CD8-positive, alpha-beta memory T cell (primary cell): Measurements from ENCODE around the gene CCDC92. TPM values are rescaled to one million over a fixed set of nuclear protein-coding genes. Genes with fewer than 3 reads are reported as not detected.

Experiments used
- CTCF ChIA-PET: fragments of 350-600 bp; sonication (Branson Sonifier 250); formaldehyde crosslinking; loops from one replicate; lab custom pipeline; 2021; ENCODE audit warnings: antibody characterized with exemption; lab: Charles Lee
- POLR2A ChIA-PET: fragments of 350-600 bp; sonication (Branson Sonifier 250); formaldehyde crosslinking; loops from one replicate; lab custom pipeline; 2021; ENCODE audit warnings: antibody characterized with exemption; lab: Charles Lee
- DNase-seq, 5 donors: peaks; one replicate each; pipeline versions ENCODE4 v3.0.0 to v3.0.0-alpha.2; 2020 to 2022; ENCODE audit warnings: mixed read lengths in 1 of 5
- H3K27ac ChIP-seq: one replicate; pipeline ENCODE4 v1.7.0; 2013; ENCODE audit warnings: low read depth, mild to moderate bottlenecking, low read length, moderate library complexity
- H3K27me3 ChIP-seq: 2 replicates; pipeline ENCODE4 v1.7.0; 2013; ENCODE audit warnings: low read length, mild to moderate bottlenecking; ENCODE audit not compliant: insufficient read depth, poor library complexity, severe bottlenecking
- H3K36me3 ChIP-seq: 2 replicates; pipeline ENCODE4 v1.7.0; 2013; ENCODE audit warnings: mild to moderate bottlenecking, low read length, moderate library complexity; ENCODE audit not compliant: insufficient read depth
- H3K4me1 ChIP-seq: 2 replicates; pipeline ENCODE4 v1.7.0; 2013; ENCODE audit warnings: mild to moderate bottlenecking, low read length, moderate library complexity; ENCODE audit not compliant: insufficient read depth
- H3K4me3 ChIP-seq: 2 replicates; pipeline ENCODE4 v1.7.0; 2013; ENCODE audit warnings: mild to moderate bottlenecking, low read length
- H3K9me3 ChIP-seq: 2 replicates; pipeline ENCODE4 v1.7.0; 2013; ENCODE audit warnings: mild to moderate bottlenecking, low read length
- H3K27ac Mint-ChIP-seq, 8 donors: one replicate each; pipeline ENCODE4 v1.8.0; 2020 to 2021; ENCODE audit warnings: mixed read lengths in 8 of 8, mild to moderate bottlenecking in 6 of 8, inconsistent platforms in 3 of 8, moderate library complexity in 3 of 8
- H3K27me3 Mint-ChIP-seq, 2 donors: one replicate each; pipeline ENCODE4 v1.8.0; 2020 to 2021; ENCODE audit warnings: mixed read lengths in 2 of 2, mild to moderate bottlenecking in 1 of 2, moderate library complexity in 1 of 2
- H3K36me3 Mint-ChIP-seq, 3 donors: one replicate each; pipeline ENCODE4 v1.8.0; 2020 to 2021; ENCODE audit warnings: mixed read lengths in 3 of 3, inconsistent platforms in 1 of 3, mild to moderate bottlenecking in 1 of 3
- H3K4me1 Mint-ChIP-seq, 3 donors: one replicate each; pipeline ENCODE4 v1.8.0; 2020 to 2021; ENCODE audit warnings: mixed read lengths in 3 of 3, inconsistent platforms in 1 of 3, mild to moderate bottlenecking in 1 of 3
- H3K4me3 Mint-ChIP-seq, 7 donors: one replicate each; pipeline ENCODE4 v1.8.0; 2020 to 2021; ENCODE audit warnings: mixed read lengths in 7 of 7, mild to moderate bottlenecking in 6 of 7, moderate library complexity in 4 of 7, inconsistent platforms in 2 of 7
- H3K9me3 Mint-ChIP-seq, 5 donors: one replicate each; pipeline ENCODE4 v1.8.0; 2020 to 2022; ENCODE audit warnings: mixed read lengths in 5 of 5, mild to moderate bottlenecking in 3 of 5, moderate library complexity in 2 of 5, inconsistent platforms in 1 of 5
- polyA plus RNA-seq: library from polyadenylated mRNA; unstranded; fragments of 300-500 nt; fragmentation: Illumina TruSeq; gene quantifications from one replicate; pipeline ENCODE4 v1.2.3, GENCODE V29; 2021
- total RNA-seq, 2 experiments: library from RNA; stranded (reverse); gene quantifications; one replicate each; pipeline ENCODE4 v1.2.3, GENCODE V29; 2021

Gene CCDC92
- total and polyA plus RNA-seq, 3 experiments from 2014 or later: 10.2 to 48.9 (median 12.9) TPM

DNA sequence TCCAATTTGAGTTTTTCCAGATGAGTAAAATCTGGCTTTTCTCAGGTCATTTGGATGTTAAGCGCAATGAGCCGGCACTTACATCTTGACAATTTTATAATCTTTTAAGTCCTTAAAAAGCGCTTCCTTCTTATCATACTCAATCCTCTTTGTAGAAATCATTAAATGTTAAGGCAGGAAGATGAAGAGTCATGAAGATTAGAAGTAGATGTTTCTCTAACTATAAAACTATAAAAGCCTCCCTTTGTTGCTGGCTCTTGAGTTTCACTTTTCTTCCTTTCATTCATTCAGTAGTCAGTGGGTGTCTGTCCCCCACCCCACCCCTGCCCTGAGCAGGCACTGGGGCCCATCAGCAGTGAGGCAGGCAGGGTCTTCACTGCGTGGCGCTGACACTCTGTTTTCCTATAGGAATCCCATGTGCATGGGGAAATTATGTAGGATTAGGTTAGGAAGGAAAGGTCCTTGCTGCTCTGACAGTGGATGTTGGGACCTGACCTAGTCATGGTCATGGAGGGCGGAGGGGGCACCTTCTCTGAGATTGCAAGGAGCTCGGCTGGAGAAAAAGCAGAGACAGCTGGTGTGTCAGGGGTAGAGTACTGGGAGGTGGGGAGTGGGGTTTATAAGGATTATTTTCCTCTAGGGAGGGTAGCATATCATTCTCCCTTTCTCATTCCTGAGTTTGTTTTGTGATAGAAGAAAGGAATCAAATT is 65.8 kb downstream of the CCDC92 start:
- H3K36me3 ChIP-seq: no peaks in the 10 kb centered on the region
- CTCF ChIA-PET: interaction anchor here (1.3 to 5.3 kb wide), 5 partner anchors 17 to 88 kb away, joined by 3 to 88 read pairs (median 7); no protein-coding TSS in a partner anchor
- H3K4me3 ChIP-seq: no peak overlapping the region
- H3K27ac Mint-ChIP-seq: peak overlapping the region in 2 of 8 donors; percentile 44 to 73
- H3K4me1 ChIP-seq: no peaks in the 10 kb centered on the region
- no peak overlapping the region for H3K27ac ChIP-seq
- DNase-seq: no peak
- no peak overlapping the region for H3K4me3 Mint-ChIP-seq
- H3K27me3 ChIP-seq: no peaks in the 10 kb centered on the region
- no peaks in the 10 kb centered on the region for H3K9me3 ChIP-seq
- no peaks in the 10 kb centered on the region for H3K36me3 Mint-ChIP-seq
- H3K27me3 Mint-ChIP-seq: peaks cover 3 to 21% of the 10 kb centered on the region in 2 donors
- POLR2A ChIA-PET: no interaction called here
- H3K4me1 Mint-ChIP-seq: peaks cover 11 to 16% (median 11%) of the 10 kb centered on the region in 3 donors
- H3K9me3 Mint-ChIP-seq: no peaks in the 10 kb centered on the region

- Mint-ChIP-seq H3K9me3 (no peaks in the 10 kb centered on the region), H3K4me1 (peaks cover 4 to 9% (median 7%) of the 10 kb centered on the region in 3 donors), H3K36me3 (no peaks in the 10 kb centered on the region), H3K4me3 (no peak overlapping the region), H3K27me3 (peaks cover 3 to 31% of the 10 kb centered on the region in 2 donors), H3K27ac (peak overlapping the region in 2 of 8 donors; percentile 3 to 4)
- H3K4me3 ChIP-seq: no peak overlapping the region
- DNase-seq: peak; percentile 44 to 71 (median 54)
- no peaks in the 10 kb centered on the region for H3K36me3 ChIP-seq
- ChIA-PET POLR2A (no interaction called here), CTCF (interaction anchor here (0.8 to 5.3 kb wide), 13 partner anchors 10 to 856 kb away, joined by 3 to 88 read pairs (median 5); no protein-coding TSS in a partner anchor)
- H3K27ac ChIP-seq: no peak overlapping the region
- no peaks in the 10 kb centered on the region for H3K4me1 ChIP-seq
- H3K27me3 ChIP-seq: no peaks in the 10 kb centered on the region
- no peaks in the 10 kb centered on the region for H3K9me3 ChIP-seq
Observed at GRCh38 chr12:123905319-123905925, 67.2 kb downstream of the CCDC92 start.

GRCh38 chr12:123903301-123904065 is 69.1 kb downstream of the CCDC92 start:
- no peaks in the 10 kb centered on the region for H3K27me3 ChIP-seq
- no peaks in the 10 kb centered on the region for H3K9me3 ChIP-seq
- H3K36me3 Mint-ChIP-seq: no peaks in the 10 kb centered on the region
- no peaks in the 10 kb centered on the region for H3K4me1 ChIP-seq
- peaks cover 4 to 39% of the 10 kb centered on the region in 2 donors for H3K27me3 Mint-ChIP-seq
- no peak overlapping the region for H3K27ac ChIP-seq
- DNase-seq: no peak
- no peak overlapping the region for H3K27ac Mint-ChIP-seq
- no peaks in the 10 kb centered on the region for H3K9me3 Mint-ChIP-seq
- H3K4me3 Mint-ChIP-seq: no peak overlapping the region
- H3K4me1 Mint-ChIP-seq: peaks cover 3 to 6% (median 5%) of the 10 kb centered on the region in 3 donors
- no peaks in the 10 kb centered on the region for H3K36me3 ChIP-seq
- ChIA-PET CTCF (interaction anchor here (1.5 to 5.3 kb wide), 3 partner anchors 11 to 80 kb away, joined by 3 to 88 read pairs (median 12); no protein-coding TSS in a partner anchor), POLR2A (no interaction called here)
- no peak overlapping the region for H3K4me3 ChIP-seq

GRCh38 chr12:123902821-123903220 is 69.8 kb downstream of the CCDC92 start:
- no peaks in the 10 kb centered on the region for H3K36me3 Mint-ChIP-seq
- no peaks in the 10 kb centered on the region for H3K9me3 ChIP-seq
- CTCF ChIA-PET: interaction anchor here (5.3 kb wide), 1 partner anchor 81 kb away, joined by 88 read pairs; no protein-coding TSS in a partner anchor

DNA sequence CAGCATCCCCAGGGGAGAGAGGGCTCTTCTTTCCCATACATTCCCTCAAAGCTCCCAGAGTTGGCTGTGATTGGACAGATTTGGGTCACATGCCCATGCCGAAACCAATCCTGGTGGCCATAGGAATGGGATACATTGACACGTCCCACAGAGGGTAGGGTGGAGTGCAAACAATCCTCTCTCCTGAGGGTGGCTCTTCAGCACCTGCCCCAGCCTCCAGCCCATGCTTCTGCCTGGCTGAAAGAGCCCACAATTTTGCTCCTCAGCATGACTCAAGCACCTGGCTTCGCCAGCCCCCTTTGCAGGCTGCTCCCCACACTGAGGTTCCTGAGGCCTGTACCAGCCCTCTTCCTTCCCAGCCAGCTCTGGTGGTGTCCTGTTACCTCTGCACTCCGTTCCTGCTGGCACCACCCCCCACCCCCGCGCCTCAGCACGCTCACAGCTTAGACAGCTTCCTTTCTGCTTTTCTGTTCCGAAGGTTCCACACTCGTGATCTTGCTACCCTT is 71.7 kb downstream of the CCDC92 start:
- Mint-ChIP-seq H3K4me1 (peaks cover 3 to 6% (median 5%) of the 10 kb centered on the region in 3 donors), H3K4me3 (no peak overlapping the region), H3K36me3 (no peaks in the 10 kb centered on the region), H3K9me3 (no peaks in the 10 kb centered on the region), H3K27ac (peak overlapping the region in 1 of 8 donors; percentile 65), H3K27me3 (peaks cover 3 to 42% of the 10 kb centered on the region in 2 donors)
- CTCF ChIA-PET: interaction anchor here (1.0 kb wide), 1 partner anchor 83 kb away, joined by 4 read pairs; no protein-coding TSS in a partner anchor
- POLR2A ChIA-PET: no interaction called here
- Histone ChIP-seq H3K4me3 (no peak overlapping the region), H3K9me3 (no peaks in the 10 kb centered on the region), H3K27me3 (no peaks in the 10 kb centered on the region), H3K36me3 (no peaks in the 10 kb centered on the region), H3K27ac (no peak overlapping the region), H3K4me1 (no peaks in the 10 kb centered on the region)
- no peak for DNase-seq

More at GRCh38 chr12:123902821-123903220, 69.8 kb downstream of the CCDC92 start:
- no peaks in the 10 kb centered on the region for H3K36me3 ChIP-seq
- POLR2A ChIA-PET: no interaction called here
- no peak overlapping the region for H3K27ac ChIP-seq
- no peaks in the 10 kb centered on the region for H3K4me1 ChIP-seq
- H3K4me3 ChIP-seq: no peak overlapping the region
- no peak for DNase-seq
- Mint-ChIP-seq H3K9me3 (no peaks in the 10 kb centered on the region), H3K4me1 (peaks cover 3 to 6% (median 5%) of the 10 kb centered on the region in 3 donors), H3K27ac (no peak overlapping the region), H3K27me3 (peaks cover 3 to 39% of the 10 kb centered on the region in 2 donors), H3K4me3 (no peak overlapping the region)
- no peaks in the 10 kb centered on the region for H3K27me3 ChIP-seq

DNA sequence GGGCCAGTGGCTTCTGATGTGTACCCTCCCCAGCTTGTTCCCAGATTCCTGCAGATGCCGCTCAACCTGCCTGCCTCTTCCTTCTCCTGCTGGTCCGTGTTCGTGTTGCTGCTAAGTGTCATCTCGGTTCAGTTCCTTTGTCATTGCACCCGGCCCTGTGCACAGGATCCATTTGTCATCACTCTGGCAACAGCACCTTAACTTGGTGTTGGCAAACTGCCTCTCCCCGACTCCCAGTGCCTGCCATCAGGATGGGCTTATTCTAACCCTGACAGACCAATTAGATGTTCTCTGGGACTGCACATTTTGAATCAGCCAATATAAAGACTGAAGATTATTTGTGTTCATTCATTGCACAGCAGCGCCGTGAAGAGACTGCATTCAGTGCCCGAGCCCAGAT is 73.3 kb downstream of the CCDC92 start:
- H3K4me3 ChIP-seq: no peak overlapping the region
- H3K4me1 Mint-ChIP-seq: no peaks in the 10 kb centered on the region
- POLR2A ChIA-PET: interaction anchor here (0.6 kb wide), 1 partner anchor 54 kb away, joined by 3 read pairs; no protein-coding TSS in a partner anchor

GRCh38 chr12:123898673-123899072 is 74.0 kb downstream of the CCDC92 start:
- H3K27ac ChIP-seq: no peak overlapping the region
- no peak overlapping the region for H3K4me3 Mint-ChIP-seq
- peaks cover 1 to 33% of the 10 kb centered on the region in 2 donors for H3K27me3 Mint-ChIP-seq
- no peak for DNase-seq
- no peaks in the 10 kb centered on the region for H3K9me3 ChIP-seq
- ChIA-PET CTCF (no interaction called here), POLR2A (no interaction called here)
- H3K36me3 Mint-ChIP-seq: no peaks in the 10 kb centered on the region
- no peak overlapping the region for H3K4me3 ChIP-seq
- H3K4me1 ChIP-seq: no peaks in the 10 kb centered on the region
- no peaks in the 10 kb centered on the region for H3K9me3 Mint-ChIP-seq
- no peaks in the 10 kb centered on the region for H3K27me3 ChIP-seq
- no peak overlapping the region for H3K27ac Mint-ChIP-seq
- no peaks in the 10 kb centered on the region for H3K4me1 Mint-ChIP-seq
- H3K36me3 ChIP-seq: no peaks in the 10 kb centered on the region

More for the DNA sequence above, 73.3 kb downstream of the CCDC92 start:
- DNase-seq: no peak
- H3K27me3 ChIP-seq: no peaks in the 10 kb centered on the region
- no peaks in the 10 kb centered on the region for H3K9me3 ChIP-seq
- no peak overlapping the region for H3K27ac Mint-ChIP-seq
- H3K4me3 Mint-ChIP-seq: no peak overlapping the region
- H3K9me3 Mint-ChIP-seq: no peaks in the 10 kb centered on the region
- no peak overlapping the region for H3K27ac ChIP-seq
- peaks cover 1 to 37% of the 10 kb centered on the region in 2 donors for H3K27me3 Mint-ChIP-seq
- H3K36me3 ChIP-seq: no peaks in the 10 kb centered on the region
- CTCF ChIA-PET: no interaction called here
- H3K36me3 Mint-ChIP-seq: no peaks in the 10 kb centered on the region
- H3K4me1 ChIP-seq: no peaks in the 10 kb centered on the region
